ENCODE results near the gene ALDH1A1.

ALDH1A1 gene

DNA sequence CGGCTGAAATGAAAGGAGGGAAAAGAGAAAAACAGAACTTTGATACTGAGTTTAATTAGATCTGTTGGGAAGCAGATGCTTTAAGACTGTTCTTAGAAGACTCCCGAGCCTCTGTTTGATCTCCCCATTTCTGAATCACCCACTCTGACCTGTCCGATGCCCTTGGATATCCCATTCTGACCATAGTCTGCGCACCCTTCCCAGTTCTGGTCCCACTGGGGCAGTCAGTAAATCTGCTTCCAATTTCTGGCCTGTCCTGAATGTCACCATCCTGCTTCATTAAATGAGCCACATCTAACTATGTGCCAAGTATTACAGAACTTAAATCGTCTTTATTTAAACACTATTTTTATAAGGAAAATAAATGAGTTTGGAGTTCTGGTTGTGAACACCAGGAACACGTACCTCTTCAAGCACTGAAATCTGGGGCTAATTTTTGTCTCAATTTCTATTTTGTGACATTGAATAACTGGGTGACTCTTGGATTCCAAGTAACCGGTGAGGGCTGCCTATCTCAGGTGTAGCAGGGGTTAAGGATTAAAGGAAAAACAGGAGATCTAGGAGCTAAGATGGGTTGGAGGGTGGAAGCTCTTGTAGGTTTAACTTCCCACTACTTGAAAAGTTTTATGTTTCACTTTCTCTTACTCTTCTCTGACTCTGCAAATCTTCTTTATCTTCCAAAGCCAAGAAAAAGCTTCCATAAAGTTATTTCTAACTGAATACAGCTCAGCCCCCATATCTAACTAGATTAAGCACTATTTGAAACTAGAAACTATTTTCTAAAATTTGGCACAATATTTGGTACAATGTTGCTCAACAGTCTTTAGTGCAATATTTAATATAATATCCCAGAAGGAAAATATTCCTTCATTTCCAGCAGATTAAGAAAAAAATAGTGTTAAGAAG lies 40.1 kb downstream of the ALDH1A1 start:
- Mint-ChIP-seq H3K27ac (no peak overlapping the region), H3K27me3 (no peaks in the 10 kb centered on the region), H3K36me3 (ENCODE audit: insufficient read depth) (no peaks in the 10 kb centered on the region), H3K4me1 (ENCODE audit: low read depth in 2 of 2) (no peaks in the 10 kb centered on the region), H3K4me3 (no peak overlapping the region), H3K9me3 (no peaks in the 10 kb centered on the region)
- ATAC-seq (replicated peaks), result no peak
- no peak for DNase-seq

DNA sequence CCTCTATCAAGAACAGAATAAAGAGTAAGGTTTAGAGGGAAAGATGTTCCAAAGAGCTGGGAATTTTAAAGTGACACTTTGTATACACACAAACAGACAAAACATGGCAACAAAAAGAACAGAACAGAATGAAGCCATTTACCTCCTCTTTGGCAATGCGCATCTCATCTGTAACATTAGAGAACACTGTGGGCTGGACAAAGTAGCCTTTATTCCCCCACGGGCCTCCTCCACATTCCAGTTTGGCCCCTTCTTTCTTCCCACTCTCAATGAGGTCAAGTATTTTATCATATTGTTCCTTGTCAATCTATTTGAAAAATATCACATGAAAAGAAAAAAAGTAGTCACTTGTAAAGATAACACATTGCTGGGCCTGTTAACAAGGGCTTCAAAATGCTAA lies 41.0 kb downstream of the ALDH1A1 start:
- H3K4me3 Mint-ChIP-seq, result no peak overlapping the region
- H3K27ac Mint-ChIP-seq, result no peak overlapping the region
- DNase-seq, result no peak
- no peaks in the 10 kb centered on the region for H3K36me3 Mint-ChIP-seq (ENCODE audit: insufficient read depth)
- no peak for ATAC-seq (replicated peaks)
- no peaks in the 10 kb centered on the region for H3K27me3 Mint-ChIP-seq
- no peaks in the 10 kb centered on the region for H3K4me1 Mint-ChIP-seq (ENCODE audit: low read depth in 2 of 2)
- H3K9me3 Mint-ChIP-seq, result no peaks in the 10 kb centered on the region

DNA sequence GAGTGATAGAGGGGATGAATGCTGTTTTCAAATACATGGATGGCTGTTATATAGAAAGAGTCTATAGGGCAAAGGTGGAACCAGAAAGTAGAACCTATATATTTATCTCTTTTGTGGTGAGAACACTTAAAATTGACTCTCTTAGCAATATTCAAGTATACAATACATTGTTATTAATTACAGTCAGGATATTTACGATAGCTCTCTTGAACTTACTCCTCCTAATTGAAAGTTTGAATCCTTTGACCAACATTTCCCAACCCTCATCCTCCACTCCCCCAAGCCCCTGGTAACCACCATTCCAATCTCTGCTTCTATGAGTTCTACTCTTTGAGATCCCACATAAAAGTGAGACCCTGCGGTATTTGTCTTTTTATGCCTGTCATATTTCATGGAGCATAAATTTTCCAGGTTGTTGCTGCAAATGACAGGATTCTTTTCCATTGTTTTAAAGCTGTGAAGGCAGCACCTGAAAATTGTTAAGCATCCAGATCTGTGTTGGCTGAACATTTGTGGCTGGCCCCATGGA lies 41.5 kb downstream of the ALDH1A1 start:
- H3K36me3 Mint-ChIP-seq (ENCODE audit: insufficient read depth), result no peaks in the 10 kb centered on the region
- H3K4me3 Mint-ChIP-seq, result no peak overlapping the region
- DNase-seq (no peak), ATAC-seq (replicated peaks) (no peak)
- H3K27me3 Mint-ChIP-seq, result no peaks in the 10 kb centered on the region
- H3K4me1 Mint-ChIP-seq (ENCODE audit: low read depth in 2 of 2), result no peaks in the 10 kb centered on the region
- no peaks in the 10 kb centered on the region for H3K9me3 Mint-ChIP-seq
- H3K27ac Mint-ChIP-seq, result no peak overlapping the region

DNA sequence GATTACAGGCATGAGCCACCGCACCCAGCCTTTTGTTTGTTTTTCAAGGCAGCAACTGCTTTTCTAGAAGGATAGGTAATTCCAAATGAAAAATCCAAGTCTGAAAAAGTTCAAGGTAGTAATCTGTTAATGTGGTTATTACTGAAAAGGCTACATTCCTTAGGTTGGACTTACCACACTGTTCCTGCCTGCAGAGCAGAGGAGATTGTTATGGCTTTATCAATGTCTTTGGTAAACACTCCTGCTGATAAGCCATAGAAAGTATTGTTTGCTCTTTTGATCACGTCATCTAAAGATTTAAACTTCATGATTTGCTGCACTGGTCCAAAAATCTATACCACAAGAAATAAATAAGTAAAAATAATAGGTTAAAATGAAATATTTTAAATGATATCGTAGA lies 43.4 kb downstream of the ALDH1A1 start:
- Mint-ChIP-seq H3K27me3 (no peaks in the 10 kb centered on the region), H3K9me3 (no peaks in the 10 kb centered on the region), H3K27ac (no peak overlapping the region), H3K4me1 (ENCODE audit: low read depth in 2 of 2) (no peaks in the 10 kb centered on the region), H3K36me3 (ENCODE audit: insufficient read depth) (no peaks in the 10 kb centered on the region), H3K4me3 (no peak overlapping the region)
- DNase-seq (no peak), ATAC-seq (replicated peaks) (no peak)

DNA sequence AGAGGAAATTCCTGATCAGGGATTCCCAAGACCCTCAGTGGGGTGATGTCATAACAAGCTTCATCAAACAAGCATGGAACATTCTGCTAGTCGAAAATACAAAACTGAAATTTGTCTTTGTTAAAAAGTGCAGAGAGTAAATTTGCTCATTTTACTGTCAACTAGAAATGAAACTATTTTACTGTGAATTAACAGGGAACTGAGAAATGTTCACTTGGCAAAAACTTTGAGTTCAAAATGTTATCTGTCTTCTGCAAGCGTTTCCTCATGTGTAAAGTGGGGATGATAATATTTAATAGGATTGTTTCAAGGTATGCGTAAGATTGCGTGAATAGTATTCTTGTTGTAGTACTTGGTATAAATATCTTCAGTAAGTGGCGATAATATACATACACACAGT lies 45.4 kb downstream of the ALDH1A1 start:
- no peak for DNase-seq
- no peak overlapping the region for H3K27ac Mint-ChIP-seq
- H3K9me3 Mint-ChIP-seq, result no peaks in the 10 kb centered on the region
- H3K27me3 Mint-ChIP-seq, result no peaks in the 10 kb centered on the region
- H3K36me3 Mint-ChIP-seq (ENCODE audit: insufficient read depth), result no peaks in the 10 kb centered on the region
- H3K4me1 Mint-ChIP-seq (ENCODE audit: low read depth in 2 of 2), result no peaks in the 10 kb centered on the region
- H3K4me3 Mint-ChIP-seq, result no peak overlapping the region
- no peak for ATAC-seq (replicated peaks)

DNA sequence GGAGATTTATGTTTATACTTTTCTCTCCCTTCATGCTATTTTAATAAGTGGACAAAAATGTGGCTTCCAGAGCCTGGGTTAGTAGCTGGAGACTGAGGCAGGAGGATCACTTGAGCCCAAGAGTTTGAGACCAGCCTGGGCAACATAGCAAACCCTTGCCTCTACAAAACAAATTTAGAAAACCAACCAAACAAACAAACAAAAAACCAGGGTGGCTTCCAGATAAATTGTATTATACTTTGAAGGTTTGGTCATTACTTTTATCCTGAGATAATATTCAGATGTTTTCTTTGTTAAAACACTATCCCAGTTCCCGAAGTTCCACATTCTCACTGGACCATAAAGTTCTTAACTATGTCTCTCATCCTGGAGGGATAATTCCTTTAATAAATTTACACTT lies 46.0 kb downstream of the ALDH1A1 start:
- DNase-seq (no peak), ATAC-seq (replicated peaks) (no peak)
- no peak overlapping the region for H3K27ac Mint-ChIP-seq
- no peaks in the 10 kb centered on the region for H3K27me3 Mint-ChIP-seq
- H3K4me1 Mint-ChIP-seq (ENCODE audit: low read depth in 2 of 2), result no peaks in the 10 kb centered on the region
- H3K36me3 Mint-ChIP-seq (ENCODE audit: insufficient read depth), result no peaks in the 10 kb centered on the region
- H3K9me3 Mint-ChIP-seq, result no peaks in the 10 kb centered on the region
- no peak overlapping the region for H3K4me3 Mint-ChIP-seq

DNA sequence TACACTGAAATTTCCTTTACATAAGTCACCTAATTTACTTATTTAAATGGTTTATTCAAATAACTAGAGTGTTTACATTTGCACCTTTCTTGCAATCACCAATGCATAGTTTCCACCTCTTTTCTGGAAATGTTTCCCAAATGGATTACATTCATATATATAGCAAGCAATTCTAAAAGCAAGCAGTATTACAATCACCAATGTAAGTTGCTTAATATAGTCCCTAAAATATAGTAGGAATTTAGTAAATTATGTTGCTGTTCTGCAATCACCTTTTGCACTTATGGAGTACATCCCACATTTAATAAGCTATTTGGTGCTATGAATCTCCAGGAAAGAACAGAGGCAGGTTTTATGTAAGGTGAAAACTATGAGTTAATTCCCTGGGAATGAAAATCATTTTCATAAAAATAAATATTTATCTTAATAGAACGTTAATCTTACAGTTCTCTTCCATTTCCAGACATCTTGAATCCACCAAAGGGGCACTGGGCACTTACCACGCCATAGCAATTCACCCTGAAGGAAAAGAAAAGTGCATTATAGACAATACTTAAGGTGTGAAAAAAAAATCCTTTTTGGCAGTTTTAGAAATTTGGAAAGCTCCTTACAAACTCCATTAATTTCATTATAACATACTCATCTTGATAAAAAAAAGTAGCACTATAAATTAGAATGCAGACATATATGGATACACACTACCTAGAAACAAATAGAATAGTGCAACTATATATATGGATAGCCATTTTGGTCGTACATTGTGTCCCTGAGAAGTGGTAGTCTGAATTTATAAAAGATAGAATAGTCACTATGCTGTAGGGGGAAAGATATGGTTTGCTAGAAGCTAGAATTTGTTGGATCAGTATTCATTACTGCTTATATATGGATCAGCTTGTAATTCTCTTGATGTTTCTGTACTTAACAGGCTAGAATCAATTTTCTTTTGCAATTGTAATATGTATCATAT lies 47.1 kb downstream of the ALDH1A1 start:
- H3K27ac Mint-ChIP-seq, result no peak overlapping the region
- H3K4me1 Mint-ChIP-seq (ENCODE audit: low read depth in 2 of 2), result no peaks in the 10 kb centered on the region
- H3K36me3 Mint-ChIP-seq (ENCODE audit: insufficient read depth), result no peaks in the 10 kb centered on the region
- H3K9me3 Mint-ChIP-seq, result no peaks in the 10 kb centered on the region
- ATAC-seq (replicated peaks), result no peak
- no peak for DNase-seq
- no peaks in the 10 kb centered on the region for H3K27me3 Mint-ChIP-seq
- no peak overlapping the region for H3K4me3 Mint-ChIP-seq

DNA sequence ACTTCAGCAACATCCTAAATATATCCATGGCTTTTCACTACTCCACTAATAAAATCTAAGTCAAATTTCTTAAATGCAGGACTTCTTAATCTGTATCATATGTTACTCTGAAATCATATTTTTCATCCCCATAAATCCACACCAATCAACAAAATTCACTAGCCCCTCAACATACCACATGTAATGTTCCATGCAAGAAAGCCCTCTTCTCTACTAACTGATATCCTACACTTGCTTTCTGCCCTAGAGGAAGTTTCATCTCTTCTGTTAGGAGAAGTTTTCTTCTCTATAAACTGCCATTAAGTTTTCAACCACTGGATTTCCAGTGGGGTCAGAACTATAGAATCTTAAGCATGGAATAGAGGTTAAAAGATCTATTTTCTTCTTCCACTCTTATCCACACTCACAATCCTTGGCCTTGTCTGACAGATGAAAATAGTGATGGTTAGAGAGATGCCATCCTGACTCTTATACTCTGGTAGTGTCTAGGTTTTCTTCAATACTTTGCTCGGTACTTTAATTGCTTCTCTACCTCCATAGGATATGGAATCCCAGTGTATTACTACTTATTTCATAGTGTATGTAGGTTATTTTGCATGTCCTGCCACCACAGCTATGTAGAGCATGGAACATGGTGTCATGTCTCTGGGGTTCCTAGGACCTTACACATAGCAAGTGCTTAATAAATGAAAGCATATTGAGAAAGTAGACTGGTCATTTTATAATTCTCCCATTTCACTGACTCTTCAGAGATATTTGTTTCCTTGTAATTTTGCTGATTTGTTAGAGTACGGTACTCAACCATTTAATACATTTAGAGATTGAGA lies 48.4 kb downstream of the ALDH1A1 start:
- no peaks in the 10 kb centered on the region for H3K9me3 Mint-ChIP-seq
- H3K27ac Mint-ChIP-seq, result no peak overlapping the region
- no peaks in the 10 kb centered on the region for H3K27me3 Mint-ChIP-seq
- no peaks in the 10 kb centered on the region for H3K36me3 Mint-ChIP-seq (ENCODE audit: insufficient read depth)
- H3K4me1 Mint-ChIP-seq (ENCODE audit: low read depth in 2 of 2), result no peaks in the 10 kb centered on the region
- no peak overlapping the region for H3K4me3 Mint-ChIP-seq
- ATAC-seq (replicated peaks), result no peak
- no peak for DNase-seq

DNA sequence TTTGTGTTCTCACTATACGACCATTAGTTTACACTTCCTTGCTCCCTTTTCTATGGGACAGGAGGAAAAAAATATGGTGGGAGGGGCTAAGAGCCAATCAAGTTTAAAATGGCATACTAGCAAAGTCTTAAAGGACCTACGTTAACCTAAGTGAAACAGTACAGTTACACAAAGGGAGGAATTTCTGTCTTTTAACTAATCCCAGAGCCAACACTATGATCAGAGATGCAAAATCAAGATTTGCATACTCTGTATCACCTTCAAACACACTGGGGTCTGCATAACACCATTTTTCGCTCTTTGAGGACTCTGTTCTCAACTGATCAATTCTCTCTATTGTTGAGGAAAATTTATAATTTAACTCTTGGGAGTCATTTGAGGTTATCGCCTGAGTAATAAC lies 49.8 kb downstream of the ALDH1A1 start:
- H3K27me3 Mint-ChIP-seq, result no peaks in the 10 kb centered on the region
- no peak for ATAC-seq (replicated peaks)
- no peak overlapping the region for H3K27ac Mint-ChIP-seq
- no peaks in the 10 kb centered on the region for H3K4me1 Mint-ChIP-seq (ENCODE audit: low read depth in 2 of 2)
- H3K9me3 Mint-ChIP-seq, result no peaks in the 10 kb centered on the region
- no peak overlapping the region for H3K4me3 Mint-ChIP-seq
- H3K36me3 Mint-ChIP-seq (ENCODE audit: insufficient read depth), result no peaks in the 10 kb centered on the region
- no peak for DNase-seq

DNA sequence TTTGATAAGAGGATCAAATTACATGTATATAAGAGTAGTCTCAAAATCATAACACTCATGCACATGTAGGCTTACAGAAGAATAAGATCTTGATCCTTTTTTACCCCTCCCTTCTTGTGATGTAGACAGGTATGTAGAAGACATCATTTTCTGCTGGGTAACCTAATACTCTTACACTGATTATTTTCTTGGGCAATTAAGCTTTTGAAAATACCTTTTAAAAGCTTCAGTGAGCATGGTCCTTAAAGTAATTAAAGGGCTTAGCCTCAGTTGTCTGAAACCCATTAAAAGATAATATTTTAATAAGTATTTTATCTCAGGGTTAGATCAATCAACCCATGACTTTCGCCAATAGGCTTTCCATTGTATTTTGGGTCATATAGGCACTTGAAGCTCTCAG lies 50.6 kb downstream of the ALDH1A1 start:
- DNase-seq, result no peak
- Mint-ChIP-seq H3K9me3 (no peaks in the 10 kb centered on the region), H3K27me3 (peaks cover 0 to 4% of the 10 kb centered on the region in 2 donors), H3K27ac (no peak overlapping the region), H3K36me3 (ENCODE audit: insufficient read depth) (no peaks in the 10 kb centered on the region), H3K4me1 (ENCODE audit: low read depth in 2 of 2) (no peaks in the 10 kb centered on the region), H3K4me3 (no peak overlapping the region)
- no peak for ATAC-seq (replicated peaks)

DNA sequence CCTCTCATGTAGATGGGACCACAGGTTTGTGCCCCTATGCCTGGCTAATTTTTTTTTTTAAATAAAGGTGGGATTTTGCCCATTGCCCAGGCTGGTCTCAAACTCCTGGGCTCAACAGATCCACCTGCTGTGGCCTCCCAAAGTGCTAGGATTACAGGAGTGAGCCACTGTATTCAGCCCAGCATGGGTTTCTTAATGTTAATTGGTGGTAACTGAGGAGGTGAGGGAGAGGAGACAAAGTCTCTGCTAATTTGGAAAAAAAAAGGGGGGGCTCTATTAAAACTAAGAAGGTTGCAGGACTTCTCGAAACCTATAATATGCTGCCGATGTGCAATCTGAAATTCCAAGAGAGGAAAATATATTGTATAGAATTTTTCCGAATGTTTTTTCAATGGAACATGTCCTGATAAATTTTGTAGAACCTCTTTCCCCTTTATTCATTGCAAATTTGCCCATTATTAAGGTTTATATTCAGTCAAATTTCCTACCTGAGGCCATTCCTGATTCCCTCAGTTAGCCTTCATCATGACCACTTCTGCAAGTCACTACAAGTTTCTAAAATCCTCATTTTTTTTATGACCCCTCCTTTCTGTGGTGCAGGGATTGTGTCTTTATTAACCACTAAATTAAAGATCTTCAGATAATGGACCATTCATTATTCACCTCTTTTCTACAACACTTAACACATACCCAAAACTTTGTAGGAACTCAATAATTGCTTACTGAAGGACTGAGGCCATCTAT lies 52.9 kb downstream of the ALDH1A1 start:
- H3K9me3 Mint-ChIP-seq, result no peaks in the 10 kb centered on the region
- no peak for ATAC-seq (replicated peaks)
- no peaks in the 10 kb centered on the region for H3K4me1 Mint-ChIP-seq (ENCODE audit: low read depth in 2 of 2)
- no peak for DNase-seq
- H3K27me3 Mint-ChIP-seq, result peaks cover 0 to 5% of the 10 kb centered on the region in 2 donors
- no peak overlapping the region for H3K27ac Mint-ChIP-seq
- H3K36me3 Mint-ChIP-seq (ENCODE audit: insufficient read depth), result no peaks in the 10 kb centered on the region
- no peak overlapping the region for H3K4me3 Mint-ChIP-seq

DNA sequence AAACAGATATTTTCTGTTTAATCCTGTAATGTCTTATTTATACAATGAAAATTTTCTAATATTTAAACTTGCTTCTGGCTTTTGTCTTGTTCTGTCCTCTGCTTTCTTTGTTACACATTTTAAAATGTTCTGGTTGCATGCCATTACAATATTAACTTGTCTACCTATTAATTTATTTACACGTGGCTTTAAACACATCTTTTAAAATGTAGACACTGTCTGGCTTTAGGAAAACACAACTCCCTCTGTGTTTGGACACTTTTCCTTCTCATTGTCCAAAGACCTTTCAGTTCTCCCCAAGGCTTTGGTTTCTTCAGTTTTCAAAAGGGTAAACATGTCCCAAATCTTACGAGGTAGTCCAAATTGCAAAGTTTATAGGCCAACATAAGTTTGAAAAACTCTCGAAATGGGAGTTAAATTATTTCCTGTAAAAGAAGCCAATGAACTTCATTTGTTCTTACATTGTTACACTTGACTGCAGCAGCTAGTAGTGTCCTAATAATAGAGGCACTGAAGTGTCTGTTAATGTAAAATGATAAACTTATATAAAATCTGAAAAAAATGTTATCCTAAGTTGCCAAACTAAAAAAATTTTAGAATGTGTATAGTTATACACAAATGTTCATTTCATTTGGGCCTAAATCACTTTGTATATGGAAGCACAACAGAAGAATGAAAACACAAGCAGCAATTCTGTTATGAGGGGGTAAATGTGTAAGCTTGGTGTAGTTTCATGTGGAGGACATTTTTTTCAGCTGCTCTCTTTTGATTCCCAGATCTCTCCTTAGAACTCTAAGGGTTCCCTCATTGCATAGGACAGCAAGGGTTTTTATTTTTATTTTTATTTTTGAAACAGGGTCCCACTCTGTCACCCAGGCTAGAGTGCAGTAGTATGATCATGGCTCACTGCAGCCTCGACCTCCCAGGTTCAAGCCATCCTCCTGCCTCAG lies 53.8 kb downstream of the ALDH1A1 start:
- DNase-seq, result no peak
- no peaks in the 10 kb centered on the region for H3K4me1 Mint-ChIP-seq (ENCODE audit: low read depth in 2 of 2)
- ATAC-seq (replicated peaks), result no peak

More for the DNA sequence above, 53.8 kb downstream of the ALDH1A1 start:
- H3K27me3 Mint-ChIP-seq, result peaks cover 0 to 5% of the 10 kb centered on the region in 2 donors
- no peaks in the 10 kb centered on the region for H3K36me3 Mint-ChIP-seq (ENCODE audit: insufficient read depth)
- no peaks in the 10 kb centered on the region for H3K9me3 Mint-ChIP-seq
- H3K4me3 Mint-ChIP-seq, result no peak overlapping the region
- H3K27ac Mint-ChIP-seq, result no peak overlapping the region

Measured in effector memory CD8-positive, alpha-beta T cell (primary cell).